GM18505 (cell line): ENCODE results near the gene PAXX.

Source experiments
- ATAC-seq: cut with Tn5 transposase; IDR thresholded peaks from one replicate; pipeline ENCODE4 v1.9.1; 2021; ENCODE audit not compliant: unreplicated experiment
- POLR2A ChIP-seq: IDR thresholded peaks from 4 replicates; pipeline ENCODE4 v1.6.1; 2011; ENCODE audit warnings: borderline replicate concordance; ENCODE audit not compliant: insufficient read depth, insufficient read length; ENCODE audit errors: extremely low read depth

The PAXX gene

DNA sequence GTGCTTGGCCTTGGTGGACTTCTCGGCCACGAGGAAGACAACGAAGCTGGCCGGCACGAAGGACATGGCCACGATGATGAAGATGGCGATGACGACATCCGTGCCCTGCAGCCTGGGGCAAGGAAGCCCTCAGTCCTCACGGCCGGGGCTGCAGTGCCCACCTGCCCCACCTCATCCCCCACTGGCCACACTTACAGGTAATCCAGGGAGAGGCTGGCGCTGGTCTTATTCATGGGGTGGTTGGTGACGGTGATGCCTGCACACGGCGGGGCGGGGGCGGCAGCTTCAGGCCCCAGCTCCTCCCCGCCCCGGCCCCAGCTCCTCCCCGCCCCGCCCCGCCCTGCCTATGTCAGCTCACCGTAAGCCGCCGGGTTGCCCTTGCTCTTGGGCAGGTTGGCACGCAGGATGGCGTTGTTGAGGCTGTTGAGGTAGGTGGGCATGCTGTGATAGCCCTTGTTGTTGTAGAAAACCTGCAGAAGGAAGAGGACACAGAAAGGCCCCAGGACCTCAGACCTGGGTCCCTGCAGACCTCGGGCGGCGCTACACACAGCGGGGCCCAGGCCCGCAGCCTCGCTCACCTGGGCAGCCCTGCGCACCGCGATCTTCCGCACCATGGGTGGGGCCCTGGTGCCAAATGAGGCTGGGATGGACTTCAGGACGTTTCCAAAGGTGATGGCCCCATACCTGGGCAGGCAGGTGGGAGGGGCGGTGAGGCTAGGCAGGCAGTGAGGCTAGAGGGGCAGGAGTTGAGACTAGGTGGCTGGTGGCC is 19.9 kb downstream of the PAXX start:
- no peak for ATAC-seq

DNA sequence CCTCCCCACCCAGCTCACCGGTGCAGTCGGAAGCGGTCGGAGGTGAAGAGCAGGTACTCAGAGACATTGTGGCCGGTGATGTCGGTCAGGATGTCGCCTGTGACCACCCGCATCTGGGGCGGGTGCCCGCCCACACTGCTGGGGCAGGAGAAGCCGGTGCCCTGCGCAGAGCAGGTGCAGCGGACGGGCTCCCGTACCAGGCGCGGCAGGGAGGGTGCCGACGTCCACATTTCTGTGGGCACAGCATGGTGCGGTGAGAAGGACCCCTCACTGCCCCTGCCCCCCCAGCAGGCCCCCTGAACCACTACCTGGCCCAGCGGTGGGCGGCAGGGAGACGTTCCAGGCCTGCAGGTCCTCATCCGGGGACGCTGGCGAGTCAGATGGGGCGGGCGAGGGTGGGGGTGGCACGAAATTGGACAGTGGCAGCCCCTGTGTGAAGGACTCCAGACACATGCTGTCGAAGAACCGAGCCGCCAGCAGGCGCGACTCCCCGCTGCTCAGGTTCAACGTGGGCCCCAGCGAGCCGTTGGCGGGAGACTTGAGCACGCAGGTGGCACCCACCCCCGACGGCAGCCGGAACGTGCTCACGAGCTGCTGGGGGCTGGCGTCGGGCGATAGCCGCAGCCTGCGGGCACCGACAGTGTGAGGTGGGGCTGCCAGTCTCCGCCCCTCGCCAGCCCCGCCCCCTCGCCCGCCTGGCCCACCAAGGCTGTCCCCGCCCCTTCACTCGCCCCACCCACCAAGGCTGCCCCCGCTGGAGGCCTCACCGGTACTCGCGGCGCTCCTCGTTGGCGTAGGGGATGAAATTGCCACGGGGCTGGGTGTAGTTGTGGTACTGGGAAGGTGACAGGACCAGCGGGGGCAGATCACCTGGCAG is 20.7 kb downstream of the PAXX start:
- ATAC-seq, result no peak
- TF ChIP-seq POLR2A, result no peak

More for the DNA sequence above, 19.9 kb downstream of the PAXX start:
- TF ChIP-seq POLR2A, result no peak

DNA sequence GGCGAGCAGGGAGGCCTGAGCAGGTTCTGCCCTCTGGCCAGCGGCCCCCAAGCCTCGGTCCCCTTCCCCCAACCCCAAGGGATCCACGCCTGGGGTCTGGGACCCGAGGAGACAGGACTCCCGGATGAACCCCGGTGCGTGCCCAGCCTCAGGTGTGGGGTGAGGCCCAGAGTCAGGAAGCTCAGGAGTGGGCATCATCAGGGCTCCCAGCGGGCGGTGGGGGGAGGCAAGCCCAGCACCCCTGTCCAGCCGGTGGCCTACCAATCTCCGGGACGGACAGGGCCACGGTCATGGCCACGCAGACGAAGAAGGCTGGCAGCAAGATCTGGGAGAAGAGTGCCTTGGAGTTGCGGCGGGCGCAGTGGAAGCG is 21.3 kb downstream of the PAXX start:
- no peak for ATAC-seq
- no peak for TF ChIP-seq POLR2A

DNA sequence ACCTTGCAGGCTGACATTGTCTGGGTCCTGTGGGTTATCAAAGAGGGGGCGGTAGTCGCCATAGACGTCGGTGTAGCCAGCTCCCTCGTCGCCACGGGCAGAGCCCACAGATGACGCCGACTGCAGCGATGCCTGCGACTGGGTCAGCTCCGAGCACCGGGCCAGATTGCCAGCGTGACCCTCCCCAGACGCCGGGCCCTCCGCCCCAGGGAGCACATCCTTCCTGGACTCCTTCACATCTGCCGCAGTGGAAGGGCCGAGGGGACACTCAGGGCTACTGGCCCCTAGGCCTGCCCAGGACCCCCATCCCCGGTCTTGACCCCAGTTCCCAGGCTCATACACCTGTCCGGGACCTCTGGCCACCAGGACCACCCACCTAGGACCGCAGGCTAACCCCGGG is 21.9 kb downstream of the PAXX start:
- ATAC-seq, result no peak
- no peak for TF ChIP-seq POLR2A

DNA sequence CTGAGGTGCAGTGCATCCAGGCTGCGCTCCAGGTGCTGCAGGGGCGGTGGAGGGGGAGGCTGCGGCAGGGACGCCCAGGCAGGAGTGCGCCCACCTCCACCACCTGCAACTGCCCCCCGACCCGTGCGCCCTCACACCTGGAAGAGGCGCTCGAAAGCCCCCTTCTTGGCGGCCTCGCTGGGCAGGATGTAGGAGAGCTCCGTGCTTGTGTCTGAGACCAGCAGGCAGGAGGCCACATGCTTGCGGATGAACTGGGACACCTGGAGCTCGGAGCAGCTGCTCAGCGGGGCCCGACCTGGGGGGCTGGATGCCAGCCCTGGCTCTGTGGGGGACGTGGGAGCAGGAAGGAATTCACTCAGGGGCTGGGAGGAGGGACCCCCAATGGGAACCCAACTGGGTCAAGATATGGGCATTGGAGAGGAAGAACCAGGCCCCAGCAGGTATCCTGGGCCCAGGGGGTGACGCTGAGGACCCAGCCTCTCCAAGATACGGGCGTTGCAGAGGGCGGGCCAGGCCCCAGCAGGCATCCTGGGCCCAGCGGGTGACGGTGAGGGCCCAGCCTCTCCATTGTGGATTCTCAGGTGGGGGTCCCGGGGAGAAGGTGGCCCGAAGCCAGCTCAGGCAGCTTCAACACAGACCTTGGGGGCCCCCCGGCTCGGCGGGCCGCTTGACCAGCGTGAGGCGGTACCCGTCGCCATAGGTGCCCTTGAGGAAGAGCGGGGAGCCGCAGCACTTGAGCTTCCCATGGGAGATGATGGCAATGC is 22.7 kb downstream of the PAXX start:
- no peak for TF ChIP-seq POLR2A
- ATAC-seq, result no peak

DNA sequence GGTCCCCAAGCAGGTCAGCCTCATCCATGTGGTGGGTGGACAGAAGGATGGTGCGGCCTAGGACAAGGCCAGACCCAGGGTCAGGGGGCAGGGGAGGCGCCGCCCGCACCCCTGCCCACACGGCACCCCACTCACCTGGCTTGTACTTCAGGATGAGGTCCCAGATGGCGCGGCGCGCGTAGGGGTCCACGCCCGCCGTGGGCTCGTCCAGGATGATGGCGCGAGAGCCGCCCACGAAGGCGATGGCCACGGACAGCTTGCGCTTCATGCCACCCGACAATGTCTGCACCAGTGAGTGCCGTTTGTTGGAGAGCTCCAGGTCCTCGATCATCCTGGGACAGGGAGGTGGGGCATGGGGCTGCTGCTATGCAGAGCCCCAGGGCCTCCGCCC is 23.3 kb downstream of the PAXX start:
- ATAC-seq, result no peak
- TF ChIP-seq POLR2A, result no peak

DNA sequence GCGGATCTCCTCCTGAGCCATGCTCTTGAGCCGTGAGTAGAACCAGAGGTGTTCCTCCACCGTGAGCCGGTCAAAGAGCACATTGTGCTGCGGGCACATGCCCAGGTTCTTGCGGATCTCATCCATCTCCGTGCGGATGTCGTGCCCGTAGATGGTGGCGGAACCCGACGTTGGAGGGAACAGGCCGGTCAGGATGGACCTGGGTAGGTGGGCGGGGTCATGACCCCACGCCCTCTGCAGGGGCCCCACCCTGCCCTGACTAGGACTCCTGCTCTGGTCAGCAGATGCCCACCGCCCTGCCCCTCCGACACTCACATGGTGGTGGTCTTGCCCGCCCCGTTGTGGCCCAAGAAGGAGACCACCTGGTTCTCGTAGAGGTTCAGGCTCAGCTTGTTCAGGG is 23.8 kb downstream of the PAXX start:
- no peak for ATAC-seq
- TF ChIP-seq POLR2A, result no peak

DNA sequence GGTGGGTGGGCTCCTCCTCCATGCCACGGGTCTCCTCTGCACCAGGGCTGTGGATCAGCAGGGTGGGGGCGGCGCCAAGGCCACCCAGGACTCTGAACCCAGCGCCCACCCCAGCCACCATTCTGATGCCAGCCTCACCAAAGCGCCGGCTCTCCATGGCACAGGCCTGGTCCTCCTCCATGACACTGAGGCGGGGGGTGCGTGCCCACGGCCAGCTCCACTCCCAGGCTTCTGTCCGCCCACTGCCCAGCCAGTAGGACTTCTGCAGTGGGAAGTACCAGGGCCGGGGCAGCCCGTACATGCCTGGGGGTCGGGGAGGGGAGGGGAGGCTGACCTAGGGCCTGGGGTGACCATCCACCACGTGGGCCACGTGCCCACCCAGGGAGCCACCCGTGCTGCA is 24.2 kb downstream of the PAXX start:
- no peak for TF ChIP-seq POLR2A
- ATAC-seq, result no peak

DNA sequence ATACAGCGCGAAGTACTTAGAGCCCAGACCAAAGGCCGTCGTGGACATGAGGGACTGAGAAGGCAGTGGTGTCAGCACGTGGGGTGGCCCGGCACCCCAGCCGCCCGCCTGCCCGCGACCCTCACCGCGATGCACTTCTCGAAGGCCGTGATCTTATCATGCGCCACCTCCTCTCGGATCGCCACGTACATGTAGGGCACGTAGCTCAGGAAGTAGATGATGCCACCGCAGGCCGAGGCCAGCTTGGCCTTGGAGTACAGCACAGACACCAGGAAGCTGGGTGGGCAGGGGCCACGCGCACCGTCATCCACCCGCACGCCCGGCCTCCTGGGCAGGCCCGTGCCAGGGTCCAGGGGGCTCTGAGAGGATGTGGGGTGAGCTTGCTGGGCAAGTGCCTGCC is 24.8 kb downstream of the PAXX start:
- no peak for TF ChIP-seq POLR2A
- no peak for ATAC-seq

DNA sequence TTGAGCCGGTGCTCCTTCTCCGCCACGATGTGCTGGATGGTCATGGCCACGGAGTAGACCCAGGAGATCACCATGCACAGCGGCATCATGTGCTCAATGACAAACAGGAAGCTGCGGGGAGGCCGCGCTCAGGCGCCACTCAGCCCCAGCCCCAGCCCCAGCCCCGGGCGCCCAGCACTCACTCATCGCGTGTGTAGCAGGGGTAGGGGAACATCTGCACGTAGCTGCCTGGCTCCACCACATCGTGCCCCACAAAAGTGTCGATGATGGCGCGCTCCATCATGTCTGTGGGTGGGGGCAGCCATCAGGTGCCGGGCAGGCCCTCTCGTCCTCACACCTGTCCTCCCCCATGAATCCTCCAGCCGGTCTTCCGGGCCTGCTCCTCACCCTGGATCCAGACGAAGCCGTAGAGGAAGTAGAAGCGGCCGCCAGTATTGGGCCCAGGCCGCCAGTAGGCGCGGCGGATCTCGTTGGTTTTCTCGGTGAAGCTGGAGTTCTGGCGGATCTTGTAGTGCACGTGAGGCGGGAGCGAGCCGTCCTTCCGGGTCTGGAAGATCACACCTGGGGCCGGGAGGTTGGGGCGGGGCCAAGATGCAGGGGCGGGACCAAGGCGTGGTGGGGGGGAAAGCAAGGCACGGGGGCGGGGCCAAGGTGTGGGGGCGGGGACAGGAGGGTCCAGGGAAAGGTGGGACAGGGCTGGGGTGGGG is 25.7 kb downstream of the PAXX start:
- no peak for ATAC-seq
- no peak for TF ChIP-seq POLR2A

DNA sequence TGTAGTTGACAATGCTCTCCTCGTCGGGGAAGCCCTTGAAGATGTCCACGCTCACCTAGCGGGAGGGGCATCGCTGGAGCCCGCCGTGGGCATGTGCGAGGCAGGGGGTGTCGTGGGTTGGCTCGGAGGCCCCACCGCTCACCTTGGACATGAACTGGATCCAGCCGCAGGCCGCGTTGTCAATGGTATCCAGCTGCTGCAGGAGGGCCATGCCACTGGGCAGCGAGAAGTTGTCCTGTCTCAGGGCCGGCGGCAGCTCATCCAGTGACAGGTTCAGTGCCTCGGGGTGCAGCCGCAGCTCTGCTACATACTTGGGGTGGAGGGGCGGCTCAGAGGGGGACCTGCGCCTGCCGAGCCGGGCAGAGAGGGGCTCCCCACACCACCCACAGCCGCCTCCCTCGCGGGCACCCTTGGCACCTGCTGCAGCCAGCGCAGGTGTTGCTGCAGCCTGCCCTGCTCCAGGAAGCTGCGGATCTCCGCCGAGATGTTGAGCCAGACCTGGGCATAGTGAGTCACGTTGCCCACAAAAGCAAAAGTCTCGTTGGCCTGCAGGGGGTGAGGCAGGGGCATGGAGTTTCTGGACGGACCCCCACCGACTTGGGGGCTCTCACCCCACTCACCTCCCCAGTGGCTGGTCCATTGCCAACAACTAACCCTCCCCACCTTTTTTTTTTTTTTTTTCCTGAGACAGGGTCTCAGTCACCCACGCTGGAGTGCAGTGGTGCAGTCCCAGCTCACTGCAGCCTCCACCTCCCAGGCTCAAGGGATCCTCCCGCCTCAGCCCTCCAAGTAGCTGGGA is 26.7 kb downstream of the PAXX start:
- ATAC-seq, result no peak
- TF ChIP-seq POLR2A, result no peak
